Keratinocyte (primary cell): ENCODE results near the gene MGME1. TPM values are rescaled to one million over a fixed set of nuclear protein-coding genes. Genes with fewer than 3 reads are reported as not detected.

Experiments
- DNase-seq: peaks from one replicate; pipeline ENCODE4 v3.0.0-alpha.2; 2011; ENCODE audit warnings: low read depth, missing footprints, low spot score
- FAIRE-seq: peaks from 2 replicates; lab custom pipeline; 2011; peaks lifted over from hg19 to GRCh38; lab: Jason Lieb, UNC
- H2AFZ ChIP-seq: 2 replicates; pipeline ENCODE4 v1.6.0; 2012; ENCODE audit warnings: low read length, control low read depth, inconsistent platforms; ENCODE audit not compliant: control insufficient read depth
- H3K27ac ChIP-seq: 2 replicates; pipeline ENCODE4 v1.5.1; 2011; ENCODE audit warnings: low read length; ENCODE audit not compliant: control insufficient read depth, insufficient read depth
- H3K27me3 ChIP-seq: 3 replicates; pipeline ENCODE4 v1.6.0; 2011; ENCODE audit warnings: low read length; ENCODE audit not compliant: control insufficient read depth, insufficient read depth; ENCODE audit errors: extremely low read depth
- H3K36me3 ChIP-seq, 2 experiments: 2 replicates in 1 of 2; 3 replicates in 1 of 2; pipeline ENCODE4 v1.5.1; 2011; ENCODE audit warnings: low read length in 2 of 2, mild to moderate bottlenecking in 1 of 2; ENCODE audit not compliant: control insufficient read depth in 2 of 2, insufficient read depth in 2 of 2; ENCODE audit errors: extremely low read depth in 1 of 2
- H3K4me1 ChIP-seq: 3 replicates; pipeline ENCODE4 v1.5.1; 2011; ENCODE audit warnings: low read length; ENCODE audit not compliant: control insufficient read depth, insufficient read depth; ENCODE audit errors: extremely low read depth
- H3K4me2 ChIP-seq: 3 replicates; pipeline ENCODE4 v1.6.0; 2011; ENCODE audit warnings: low read depth, low read length; ENCODE audit not compliant: control insufficient read depth, insufficient read depth; ENCODE audit errors: extremely low read depth
- H3K4me3 ChIP-seq, 3 experiments: fragments of 200-600 bp in 1 of 3; sonication (generic) in 1 of 3; 2 replicates in 2 of 3; 3 replicates in 1 of 3; pipeline ENCODE4 v1.5.1; 2011 to 2016; ENCODE audit warnings: low read length in 3 of 3, mild to moderate bottlenecking in 3 of 3, control low read depth in 2 of 3, inconsistent platforms in 1 of 3, low read depth in 1 of 3, mixed read lengths in 1 of 3, mixed run types in 1 of 3, moderate library complexity in 1 of 3; ENCODE audit not compliant: control insufficient read depth in 2 of 3, insufficient read depth in 2 of 3; ENCODE audit errors: extremely low read depth in 1 of 3
- H3K79me2 ChIP-seq: 2 replicates; pipeline ENCODE4 v1.6.0; 2012; ENCODE audit warnings: low read length; ENCODE audit not compliant: control insufficient read depth, insufficient read depth
- H3K9ac ChIP-seq: 3 replicates; pipeline ENCODE4 v1.6.0; 2011; ENCODE audit warnings: low read length; ENCODE audit not compliant: control insufficient read depth, insufficient read depth; ENCODE audit errors: extremely low read depth
- H3K9me1 ChIP-seq: 3 replicates; pipeline ENCODE4 v1.6.0; 2011; ENCODE audit warnings: low read length; ENCODE audit not compliant: control insufficient read depth, insufficient read depth; ENCODE audit errors: extremely low read depth
- H3K9me3 ChIP-seq: 2 replicates; pipeline ENCODE4 v1.5.1; 2012; ENCODE audit warnings: low read depth, low read length; ENCODE audit not compliant: control insufficient read depth
- H4K20me1 ChIP-seq: 3 replicates; pipeline ENCODE4 v1.6.0; 2011; ENCODE audit warnings: low read length; ENCODE audit not compliant: control insufficient read depth, insufficient read depth; ENCODE audit errors: extremely low read depth
- EZH2 ChIP-seq: IDR thresholded peaks from one replicate; pipeline ENCODE4 v1.6.1; 2012; ENCODE audit warnings: inconsistent platforms, mild to moderate bottlenecking, low read length, moderate library complexity
- dilution Hi-C: fragments of 300-500 bp; cut with MboI; formaldehyde crosslinking; loops from one replicate; pipeline ENCODE4 v1.7.0; 2020; ENCODE audit warnings: low sequenced_read_pairs; ENCODE audit not compliant: extremely low pct_ligation_motif_present
- polyA plus RNA-seq, 5 experiments: library from polyadenylated mRNA; depleted of rRNA in 3 of 5; stranded (reverse) in 3 of 5; stranded (forward) in 1 of 5; unstranded in 1 of 5; fragments of >200 nt; gene quantifications; 1 replicate in 1 of 5; 2 replicates in 3 of 5; 3 replicates in 1 of 5; pipeline versions ENCODE4 v1.2.1 to v1.2.3, GENCODE V29; 2011 to 2012; ENCODE audit warnings: missing spikeins in 2 of 5, low read depth in 1 of 5, low replicate concordance in 1 of 5
- TF ChIP-seq, protein P1 (sequence below), 3 experiments: IDR thresholded peaks in 1 of 3; conservative IDR thresholded peaks in 1 of 3; optimal IDR thresholded peaks in 1 of 3; 2 replicates in 2 of 3; 3 replicates in 1 of 3; pipeline versions ENCODE3 to v1.5.1; 2011; ENCODE audit warnings: low read length in 3 of 3, mild to moderate bottlenecking in 3 of 3, moderate library complexity in 2 of 3, control low read depth in 1 of 3, inconsistent platforms in 1 of 3; ENCODE audit not compliant: insufficient read depth in 2 of 3; ENCODE audit errors: extremely low read depth in 1 of 3

The MGME1 gene
- polyA plus RNA-seq, 1 donor (not counting 4 experiments of a cell fraction or from before 2014, with no cell fraction given): 31.6 TPM

DNA sequence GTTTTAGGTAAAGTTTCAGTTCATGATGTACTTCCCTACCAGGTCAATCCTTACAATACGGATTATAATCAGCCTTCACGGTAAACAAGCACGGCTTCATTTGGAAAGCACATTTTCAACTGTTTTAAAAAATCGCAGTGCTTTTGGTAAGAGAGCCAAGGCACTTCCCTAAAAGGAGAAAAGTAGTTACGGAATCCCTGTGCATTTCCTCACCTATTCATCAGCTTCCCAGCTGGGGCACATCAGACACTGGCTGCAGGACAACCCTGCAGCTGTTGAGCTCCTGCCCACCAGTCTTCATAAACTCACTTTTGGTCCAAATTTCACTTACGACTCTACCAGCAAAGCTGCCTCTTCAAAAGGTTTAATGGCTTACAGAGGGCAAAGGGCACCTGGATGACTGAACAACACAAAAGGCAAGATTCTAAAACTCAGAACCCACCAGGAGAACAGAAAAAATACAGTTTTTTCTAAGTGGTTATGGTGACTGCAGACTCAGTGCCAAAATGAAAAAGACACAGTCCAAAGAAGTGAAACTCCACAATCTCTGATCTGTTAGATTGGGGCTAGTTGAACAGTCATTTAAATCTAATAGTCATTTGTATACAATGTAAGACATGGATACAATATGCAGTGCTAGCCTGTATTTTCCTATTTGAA, 7.8 kb upstream of the MGME1 start:
- Histone ChIP-seq H3K4me1 (peaks cover 39% of the 10 kb centered on the region), H3K27me3 (no peaks in the 10 kb centered on the region), H3K9ac (peak overlapping the region; percentile 2), H3K4me2 (peak overlapping the region; percentile 44), H3K36me3 (peaks cover 8 to 50% of the 10 kb centered on the region in 2 experiments), H3K4me3 (no peak overlapping the region), H2AFZ (no peak overlapping the region), H3K9me3 (no peaks in the 10 kb centered on the region), H4K20me1 (peaks cover 73% of the 10 kb centered on the region), H3K9me1 (peaks cover 6% of the 10 kb centered on the region), H3K27ac (peak overlapping the region; percentile 28), H3K79me2 (peaks cover 100% of the 10 kb centered on the region)
- dilution Hi-C loops: no loop called here
- no peak for FAIRE-seq
- TF ChIP-seq EZH2: no peak
- TF ChIP-seq, protein P1, sequence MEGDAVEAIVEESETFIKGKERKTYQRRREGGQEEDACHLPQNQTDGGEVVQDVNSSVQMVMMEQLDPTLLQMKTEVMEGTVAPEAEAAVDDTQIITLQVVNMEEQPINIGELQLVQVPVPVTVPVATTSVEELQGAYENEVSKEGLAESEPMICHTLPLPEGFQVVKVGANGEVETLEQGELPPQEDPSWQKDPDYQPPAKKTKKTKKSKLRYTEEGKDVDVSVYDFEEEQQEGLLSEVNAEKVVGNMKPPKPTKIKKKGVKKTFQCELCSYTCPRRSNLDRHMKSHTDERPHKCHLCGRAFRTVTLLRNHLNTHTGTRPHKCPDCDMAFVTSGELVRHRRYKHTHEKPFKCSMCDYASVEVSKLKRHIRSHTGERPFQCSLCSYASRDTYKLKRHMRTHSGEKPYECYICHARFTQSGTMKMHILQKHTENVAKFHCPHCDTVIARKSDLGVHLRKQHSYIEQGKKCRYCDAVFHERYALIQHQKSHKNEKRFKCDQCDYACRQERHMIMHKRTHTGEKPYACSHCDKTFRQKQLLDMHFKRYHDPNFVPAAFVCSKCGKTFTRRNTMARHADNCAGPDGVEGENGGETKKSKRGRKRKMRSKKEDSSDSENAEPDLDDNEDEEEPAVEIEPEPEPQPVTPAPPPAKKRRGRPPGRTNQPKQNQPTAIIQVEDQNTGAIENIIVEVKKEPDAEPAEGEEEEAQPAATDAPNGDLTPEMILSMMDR (optimal IDR thresholded peaks at IDR 0.05 in 1 of 3, IDR thresholded peaks at IDR 0.05 in 1 of 3, conservative IDR thresholded peaks at IDR 0.05 in 1 of 3; ENCODE audit: extremely low read depth in 1 of 3, insufficient read depth in 2 of 3, low read length in 3 of 3): no peak
- DNase-seq: no peak

- FAIRE-seq (no peak), DNase-seq (no peak)
- H3K4me2 ChIP-seq: peak overlapping the region; percentile 44
- peaks cover 73% of the 10 kb centered on the region for H4K20me1 ChIP-seq
- H3K4me1 ChIP-seq: peaks cover 41% of the 10 kb centered on the region
- dilution Hi-C loops: no loop called here
- H3K4me3 ChIP-seq: no peak overlapping the region
- no peak overlapping the region for H3K27ac ChIP-seq
- TF ChIP-seq EZH2: no peak
- H3K27me3 ChIP-seq: no peaks in the 10 kb centered on the region
- H2AFZ ChIP-seq: no peak overlapping the region
- H3K9me1 ChIP-seq: peaks cover 6% of the 10 kb centered on the region
- peaks cover 4 to 48% of the 10 kb centered on the region in 2 experiments for H3K36me3 ChIP-seq
- no peaks in the 10 kb centered on the region for H3K9me3 ChIP-seq
- H3K9ac ChIP-seq: no peak overlapping the region
- peaks cover 100% of the 10 kb centered on the region for H3K79me2 ChIP-seq
These were observed 7.3 kb upstream of the MGME1 start for GRCh38 chr20:17961587-17961940.
